WTC11 (cell line): ENCODE measurements around the gene RGL4. TPM values are rescaled to one million over a fixed set of nuclear protein-coding genes. Genes with fewer than 3 reads are reported as not detected.

ENCODE experiments used
- ATAC-seq: fragments of 200-7000 bp; cut with Tn5 transposase; 2 replicates; pipeline ENCODE4 v1.10.0; 2021; ENCODE audit warnings: mild to moderate bottlenecking, moderate library complexity
- CTCF ChIA-PET: fragments of 300-600 bp; sonication (Branson Sonifier 250); formaldehyde crosslinking; loops from one replicate; lab custom pipeline; 2021; ENCODE audit warnings: antibody characterized with exemption; lab: Charles Lee
- POLR2A ChIA-PET: fragments of 350-600 bp; sonication (Branson Sonifier 250); formaldehyde crosslinking; loops from one replicate; lab custom pipeline; 2021; ENCODE audit warnings: antibody characterized with exemption; lab: Charles Lee
- DNase-seq: peaks from one replicate; pipeline ENCODE4 v3.0.0; 2021; ENCODE audit warnings: low spot score
- H3K27ac Mint-ChIP-seq: 2 replicates; pipeline ENCODE4 v1.8.0; 2021; ENCODE audit warnings: mixed read lengths
- H3K27me3 Mint-ChIP-seq: 2 replicates; pipeline ENCODE4 v1.8.0; 2021; ENCODE audit warnings: low read depth, mild to moderate bottlenecking, moderate library complexity, mixed read lengths
- H3K36me3 Mint-ChIP-seq: 2 replicates; pipeline ENCODE4 v1.8.0; 2021; ENCODE audit warnings: mixed read lengths
- H3K4me1 Mint-ChIP-seq: 2 replicates; pipeline ENCODE4 v1.8.0; 2022; ENCODE audit warnings: mixed read lengths
- H3K4me3 Mint-ChIP-seq: 2 replicates; pipeline ENCODE4 v1.8.0; 2021; ENCODE audit warnings: mild to moderate bottlenecking, moderate library complexity, mixed read lengths
- H3K9me3 Mint-ChIP-seq: 2 replicates; pipeline ENCODE4 v1.8.0; 2021; ENCODE audit warnings: mixed read lengths
- CREB1 ChIP-seq: sonication (generic); formaldehyde crosslinking; IDR thresholded peaks from 2 replicates; pipeline ENCODE4 v1.8.0; 2023; ENCODE audit warnings: mild to moderate bottlenecking, missing genetic modification reagents
- E2F1 ChIP-seq: sonication (generic); formaldehyde crosslinking; IDR thresholded peaks from 2 replicates; pipeline ENCODE4 v1.8.0; 2022; ENCODE audit warnings: mild to moderate bottlenecking, missing genetic modification reagents
- ELF4 ChIP-seq: sonication (generic); formaldehyde crosslinking; IDR thresholded peaks from 2 replicates; pipeline ENCODE4 v1.8.1; 2022; ENCODE audit warnings: low read depth, mild to moderate bottlenecking, moderate library complexity, missing genetic modification reagents
- ERG ChIP-seq: fragments of 250-450 bp; sonication (Bioruptor Pico); IDR thresholded peaks from 2 replicates; pipeline ENCODE4 v1.8.0; 2021; ENCODE audit warnings: mild to moderate bottlenecking
- ESRRA ChIP-seq: sonication (generic); formaldehyde crosslinking; IDR thresholded peaks from 2 replicates; pipeline ENCODE4 v1.8.1; 2022; ENCODE audit warnings: mild to moderate bottlenecking, missing genetic modification reagents, borderline replicate concordance
- GABPB1 ChIP-seq: sonication (generic); formaldehyde crosslinking; IDR thresholded peaks from 2 replicates; pipeline ENCODE4 v1.8.1; 2023; ENCODE audit warnings: mild to moderate bottlenecking, missing genetic modification reagents
- GTF2I ChIP-seq: fragments of 250-450 bp; sonication (Bioruptor Pico); conservative IDR thresholded peaks from 2 replicates; pipeline ENCODE4 v1.4.0; 2021; ENCODE audit warnings: mild to moderate bottlenecking
- MLX ChIP-seq: sonication (generic); formaldehyde crosslinking; IDR thresholded peaks from 2 replicates; pipeline ENCODE4 v1.8.1; 2023; ENCODE audit warnings: mild to moderate bottlenecking, missing genetic modification reagents, moderate library complexity
- MXD4 ChIP-seq: fragments of 250-450 bp; sonication (Bioruptor Pico); IDR thresholded peaks from 2 replicates; pipeline ENCODE4 v1.8.0; 2021; ENCODE audit warnings: mild to moderate bottlenecking, moderate library complexity, borderline replicate concordance
- MYBL2 ChIP-seq: sonication (generic); formaldehyde crosslinking; IDR thresholded peaks from 2 replicates; pipeline ENCODE4 v1.8.1; 2023; ENCODE audit warnings: mild to moderate bottlenecking, moderate library complexity, missing genetic modification reagents
- NFYB ChIP-seq: sonication (generic); formaldehyde crosslinking; conservative IDR thresholded peaks from 2 replicates; pipeline ENCODE4 v1.8.0; 2022; ENCODE audit warnings: low read depth, missing genetic modification reagents
- OVOL2 ChIP-seq: fragments of 250-450 bp; sonication (Bioruptor Pico); IDR thresholded peaks from 2 replicates; pipeline ENCODE4 v1.9.0; 2021; ENCODE audit warnings: mild to moderate bottlenecking, borderline replicate concordance
- PRDM15 ChIP-seq: sonication (generic); formaldehyde crosslinking; IDR thresholded peaks from 2 replicates; pipeline ENCODE4 v1.8.0; 2022; ENCODE audit warnings: missing genetic modification reagents
- PRRX2 ChIP-seq: fragments of 250-450 bp; sonication (Bioruptor Pico); IDR thresholded peaks from 2 replicates; pipeline ENCODE4 v1.8.0; 2021; ENCODE audit warnings: mild to moderate bottlenecking
- SMAD4 ChIP-seq: sonication (generic); formaldehyde crosslinking; IDR thresholded peaks from 2 replicates; pipeline ENCODE4 v1.8.0; 2022; ENCODE audit warnings: mild to moderate bottlenecking, missing genetic modification reagents
- SOX15 ChIP-seq: fragments of 250-450 bp; sonication (Bioruptor Pico); IDR thresholded peaks from 2 replicates; pipeline ENCODE4 v1.9.0; 2021; ENCODE audit warnings: mild to moderate bottlenecking
- ZMAT4 ChIP-seq: fragments of 250-450 bp; sonication (Bioruptor Pico); IDR thresholded peaks from 2 replicates; pipeline ENCODE4 v1.9.0; 2021; ENCODE audit warnings: mild to moderate bottlenecking
- ZNF532 ChIP-seq: fragments of 250-450 bp; sonication (Bioruptor Pico); IDR thresholded peaks from 2 replicates; pipeline ENCODE4 v1.9.0; 2021; ENCODE audit warnings: mild to moderate bottlenecking, borderline replicate concordance
- total RNA-seq: library from RNA; stranded (reverse); gene quantifications from 3 replicates; pipeline ENCODE4 v1.2.3, GENCODE V29; 2021

The RGL4 gene
- total RNA-seq, 1 experiment from 2014 or later = not detected

GRCh38 chr22:23652711-23653110 is 38.1 kb upstream of the RGL4 start (continued):
- no peak for TF ChIP-seq PRDM15 (CRISPR knock-in tag)
- TF ChIP-seq CREB1 (CRISPR knock-in tag) = no peak
- TF ChIP-seq ELF4 (CRISPR knock-in tag) = no peak
- no peak for TF ChIP-seq SOX15

- no peak overlapping the region for H3K27ac Mint-ChIP-seq
- ATAC-seq = no peak
- TF ChIP-seq MLX (CRISPR knock-in tag) (no peak), ESRRA (CRISPR knock-in tag) (no peak), CREB1 (CRISPR knock-in tag) (no peak), SOX15 (no peak), MXD4 (no peak), GABPB1 (no peak), NFYB (CRISPR knock-in tag) (no peak), OVOL2 (CRISPR knock-in tag) (no peak), E2F1 (no peak), ZNF532 (CRISPR knock-in tag) (no peak), MYBL2 (CRISPR knock-in tag) (no peak), ERG (CRISPR knock-in tag) (no peak), ZMAT4 (no peak), SMAD4 (no peak), PRRX2 (CRISPR knock-in tag) (no peak), GTF2I (CRISPR knock-in tag) (no peak)
- TF ChIP-seq, all 79 proteins: peak for 0
- no peaks in the 10 kb centered on the region for H3K9me3 Mint-ChIP-seq
- no peak for DNase-seq
- no peaks in the 10 kb centered on the region for H3K27me3 Mint-ChIP-seq
- CTCF ChIA-PET = interaction anchor here (1.1 kb wide), 1 partner anchor 192 kb away, joined by 3 read pairs; no protein-coding TSS in a partner anchor
- H3K4me3 Mint-ChIP-seq = no peak overlapping the region
- peaks cover 27% of the 10 kb centered on the region for H3K36me3 Mint-ChIP-seq
- H3K4me1 Mint-ChIP-seq = no peaks in the 10 kb centered on the region
- POLR2A ChIA-PET = no interaction called here
Measured at GRCh38 chr22:23655891-23656475, 34.8 kb upstream of the RGL4 start.
